Fibroblast of skin of abdomen (primary cell): Measurements from ENCODE around the gene COX10.
A peak's percentile ranks its signal among the peaks of the same experiment; 100 is the strongest.

ENCODE experiments used
- DNase-seq: peaks from one replicate; pipeline ENCODE4 v3.0.0-alpha.2; 2013

Gene COX10

GRCh38 chr17:14070344-14070984 is 1.2 kb downstream of the COX10 start:
- no peak for DNase-seq

GRCh38 chr17:14072881-14073280 is 3.6 kb downstream of the COX10 start:
- no peak for DNase-seq

- DNase-seq, result no peak
Measured at GRCh38 chr17:14078027-14078426, 8.7 kb downstream of the COX10 start.

GRCh38 chr17:14080847-14081251 is 11.5 kb downstream of the COX10 start:
- peak; percentile 18 for DNase-seq

- no peak for DNase-seq
Measured at GRCh38 chr17:14082848-14083247, 13.5 kb downstream of the COX10 start.

- no peak for DNase-seq
Measured at GRCh38 chr17:14084955-14085354, 15.7 kb downstream of the COX10 start.

GRCh38 chr17:14086189-14086588 is 16.9 kb downstream of the COX10 start:
- DNase-seq, result no peak

GRCh38 chr17:14089179-14089578 is 19.9 kb downstream of the COX10 start:
- peak; percentile 34 for DNase-seq

GRCh38 chr17:14091367-14091766 is 22.1 kb downstream of the COX10 start:
- DNase-seq, result peak; percentile 74

- no peak for DNase-seq
Measured at GRCh38 chr17:14092808-14093207, 23.5 kb downstream of the COX10 start.

GRCh38 chr17:14094676-14095601 is 25.6 kb downstream of the COX10 start:
- DNase-seq, result no peak

GRCh38 chr17:14095631-14096030 is 26.3 kb downstream of the COX10 start:
- no peak for DNase-seq

- no peak for DNase-seq
Measured at GRCh38 chr17:14098246-14098645, 28.9 kb downstream of the COX10 start.

GRCh38 chr17:14101976-14102375 is 32.7 kb downstream of the COX10 start:
- DNase-seq, result no peak

GRCh38 chr17:14103836-14104235 is 34.5 kb downstream of the COX10 start:
- DNase-seq, result no peak

GRCh38 chr17:14104734-14105133 is 35.4 kb downstream of the COX10 start:
- DNase-seq, result no peak

GRCh38 chr17:14107889-14108288 is 38.6 kb downstream of the COX10 start:
- no peak for DNase-seq

- DNase-seq, result no peak
Measured at GRCh38 chr17:14112407-14112806, 43.1 kb downstream of the COX10 start.

- no peak for DNase-seq
Measured at GRCh38 chr17:14113137-14113536, 43.8 kb downstream of the COX10 start.

- DNase-seq, result no peak
Measured at GRCh38 chr17:14116263-14117024, 47.1 kb downstream of the COX10 start.

- no peak for DNase-seq
Measured at GRCh38 chr17:14118951-14119350, 49.6 kb downstream of the COX10 start.

GRCh38 chr17:14119546-14119945 is 50.2 kb downstream of the COX10 start:
- DNase-seq, result no peak

GRCh38 chr17:14121952-14122351 is 52.6 kb downstream of the COX10 start:
- no peak for DNase-seq
